ENCODE data around the gene ATG4C.

Gene ATG4C

GRCh38 chr1:62906428-62906886, 122.5 kb downstream of the ATG4C start:
- DNase-seq = peak; percentile 34

DNA sequence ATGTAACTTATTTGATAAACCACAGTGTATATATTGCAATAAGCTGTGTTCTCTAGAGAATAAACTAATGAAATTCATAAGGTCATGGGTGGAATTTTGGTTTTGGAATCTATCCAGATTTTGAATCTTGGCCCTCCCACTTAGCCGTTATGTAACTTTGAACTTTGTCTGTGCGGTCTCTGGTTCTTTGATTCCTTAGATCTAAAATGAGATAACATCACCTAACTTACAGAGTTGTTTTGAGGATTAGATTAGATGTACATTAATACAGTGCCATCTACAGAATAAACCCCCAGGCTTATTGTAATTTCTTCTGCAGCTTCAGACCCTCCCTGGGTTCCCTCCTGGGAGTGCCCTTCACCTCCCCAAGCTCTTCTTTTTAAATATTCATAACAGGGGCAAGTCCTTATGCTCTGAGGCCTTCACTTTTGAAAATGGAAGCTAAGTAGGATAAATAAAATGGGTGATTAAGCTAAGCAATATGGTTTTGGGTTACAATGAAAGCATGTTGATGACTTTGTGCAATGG, 124.3 kb downstream of the ATG4C start:
- DNase-seq = peak; percentile 17

DNA sequence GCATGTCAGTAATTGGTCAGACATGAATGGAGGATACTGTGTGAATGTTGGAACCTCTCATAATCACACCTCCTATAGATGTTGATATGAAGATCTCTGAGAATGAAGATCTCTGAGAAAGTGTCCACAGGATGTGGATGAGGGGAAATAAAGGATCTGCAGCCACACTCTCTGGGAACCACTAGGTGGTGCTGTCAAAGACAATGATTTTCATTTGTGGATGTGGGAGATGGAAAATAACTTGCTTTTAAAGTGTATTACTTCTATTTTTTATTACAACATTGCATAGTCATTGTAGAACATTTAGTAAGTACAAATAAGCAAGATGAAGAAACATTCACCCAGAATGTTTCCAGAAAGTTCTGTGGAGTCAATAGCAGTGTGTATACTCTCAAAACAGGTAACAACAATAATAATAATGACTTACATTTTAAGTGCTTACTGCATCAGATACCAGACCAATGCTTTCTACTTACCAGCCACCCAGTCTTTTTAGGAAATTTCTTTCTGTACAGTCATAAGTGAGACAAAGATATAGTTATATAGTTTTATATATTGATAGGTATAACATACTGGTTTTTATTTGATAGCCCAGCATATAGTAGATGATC, 128.2 kb downstream of the ATG4C start:
- DNase-seq = peak; percentile 44
